ENCODE measurements around the gene RASSF4.
A peak's percentile ranks its signal among the peaks of the same experiment; 100 is the strongest.

RASSF4 gene

DNA sequence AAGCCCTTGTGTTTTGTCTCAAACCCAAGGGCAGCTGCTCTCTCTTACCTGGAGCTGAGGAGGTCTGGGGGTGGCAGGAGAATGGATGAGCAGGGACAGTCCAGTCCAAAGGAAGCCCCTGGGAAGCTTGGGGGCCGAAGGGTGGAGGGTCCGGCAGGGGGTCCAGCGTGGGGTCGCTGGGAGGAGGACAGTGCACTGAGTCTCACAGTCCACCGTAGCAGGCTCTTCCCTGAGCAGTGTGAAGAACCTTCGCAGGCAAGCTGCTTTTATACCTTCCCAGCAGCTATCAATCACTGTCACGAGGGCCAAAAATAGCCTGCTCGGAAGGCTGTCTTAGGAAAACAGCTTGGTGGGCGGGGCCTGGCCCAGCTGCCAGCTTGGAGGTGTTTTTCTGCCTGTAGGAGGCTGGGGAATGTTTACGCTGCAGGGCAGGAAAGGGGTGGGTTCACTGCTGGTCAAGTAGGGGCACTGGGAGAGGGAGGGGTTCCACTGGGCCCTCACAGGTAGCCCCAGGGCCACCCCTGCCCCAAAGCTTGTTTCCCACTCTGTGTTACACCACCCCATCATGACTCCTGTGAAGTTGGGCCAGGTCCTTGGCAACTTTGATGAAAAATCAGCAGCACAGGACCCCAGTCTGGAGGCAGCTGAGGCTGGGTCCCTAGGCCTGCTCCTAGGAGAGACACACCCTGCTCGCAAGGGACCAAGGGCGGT is 19.1 kb downstream of the RASSF4 start, which contains the start of gene DEPP1:
DEPP1 (minus strand) TSS at position 240 of the 711 bp plus-strand sequence. CDS start 779 bp downstream, outside the sequence.
- Histone ChIP-seq H3K36me3 (ENCODE audit: control insufficient read depth in 2 of 2, insufficient read depth in 1 of 2, low read length in 2 of 2) (peaks cover 0 to 5% of the 10 kb centered on the region in 2 experiments; a peak in 1 of 3 replicates), H3K4me1 (ENCODE audit: control insufficient read depth, insufficient read depth, low read length) (peaks cover 26% of the 10 kb centered on the region), H3K27ac (ENCODE audit: extremely low read depth, low read depth, low read length) (peak within 1 kb of the TSS; percentile 68), H3K9me3 (ENCODE audit: control insufficient read depth, insufficient read depth, low read depth, low read length) (no peaks in the 10 kb centered on the region), H3K4me3 (ENCODE audit: low read depth, low read length) (peak within 1 kb of the TSS; percentile 20)
- POLR2A ChIA-PET: interaction anchor here (0.6 to 1.3 kb wide), 17 partner anchors 8 to 1076 kb away, joined by 3 to 10 read pairs (median 4); partner anchors contain the start of gene RASSF4
- CTCF ChIA-PET: interaction anchor here (1.5 to 2.4 kb wide), 2 partner anchors 12 to 46 kb away, joined by 5 to 10 read pairs; no protein-coding TSS in a partner anchor
- TF ChIP-seq ZNF140 (tag by site-specific recombination; IDR thresholded peaks at IDR 0.05) (no peak), SP2 (tag by site-specific recombination; IDR thresholded peaks at IDR 0.05) (peak; percentile 90), GLIS2 (tag by site-specific recombination; IDR thresholded peaks at IDR 0.05) (peak; percentile 86), ZBTB11 (tag by site-specific recombination; conservative IDR thresholded peaks at IDR 0.05; ENCODE audit: low read depth) (peak; percentile 75), IKZF3 (tag by site-specific recombination; IDR thresholded peaks at IDR 0.05) (peak; percentile 96), ZBTB8A (tag by site-specific recombination; IDR thresholded peaks at IDR 0.05) (no peak), ZBTB17 (tag by site-specific recombination; IDR thresholded peaks at IDR 0.05) (peak; percentile 50; the same call in 1 of the 2 replicates), ZNF362 (tag by site-specific recombination; IDR thresholded peaks at IDR 0.05) (no peak), TSHZ1 (tag by site-specific recombination; IDR thresholded peaks at IDR 0.05; ENCODE audit: borderline replicate concordance) (peak; percentile 69; the same call in 1 of the 2 replicates), ZBTB7A (tag by site-specific recombination; IDR thresholded peaks at IDR 0.05; ENCODE audit: low read depth) (no peak), ZNF768 (tag by site-specific recombination; IDR thresholded peaks at IDR 0.05) (no peak), PRDM1 (tag by site-specific recombination; IDR thresholded peaks at IDR 0.05) (no peak), ZNF16 (tag by site-specific recombination; IDR thresholded peaks at IDR 0.05; ENCODE audit: low read depth) (no peak), ZBTB48 (tag by site-specific recombination; IDR thresholded peaks at IDR 0.05) (peak; percentile 16; the same call in 1 of the 2 replicates), ZBTB21 (tag by site-specific recombination; IDR thresholded peaks at IDR 0.05) (no peak), ZNF214 (tag by site-specific recombination; IDR thresholded peaks at IDR 0.05; ENCODE audit: borderline replicate concordance) (no peak), HOXC10 (CRISPR knock-in tag; IDR thresholded peaks at IDR 0.05) (0 out of 2 replicates have a peak, but pooled peaks have one; percentile 59), EGR2 (tag by site-specific recombination; IDR thresholded peaks at IDR 0.05; ENCODE audit: low read depth) (peak; percentile 70; the same call in 1 of the 2 replicates), ZNF600 (tag by site-specific recombination; IDR thresholded peaks at IDR 0.05) (peak; percentile 70; the same call in 1 of the 2 replicates)
- TF ChIP-seq, protein P1, sequence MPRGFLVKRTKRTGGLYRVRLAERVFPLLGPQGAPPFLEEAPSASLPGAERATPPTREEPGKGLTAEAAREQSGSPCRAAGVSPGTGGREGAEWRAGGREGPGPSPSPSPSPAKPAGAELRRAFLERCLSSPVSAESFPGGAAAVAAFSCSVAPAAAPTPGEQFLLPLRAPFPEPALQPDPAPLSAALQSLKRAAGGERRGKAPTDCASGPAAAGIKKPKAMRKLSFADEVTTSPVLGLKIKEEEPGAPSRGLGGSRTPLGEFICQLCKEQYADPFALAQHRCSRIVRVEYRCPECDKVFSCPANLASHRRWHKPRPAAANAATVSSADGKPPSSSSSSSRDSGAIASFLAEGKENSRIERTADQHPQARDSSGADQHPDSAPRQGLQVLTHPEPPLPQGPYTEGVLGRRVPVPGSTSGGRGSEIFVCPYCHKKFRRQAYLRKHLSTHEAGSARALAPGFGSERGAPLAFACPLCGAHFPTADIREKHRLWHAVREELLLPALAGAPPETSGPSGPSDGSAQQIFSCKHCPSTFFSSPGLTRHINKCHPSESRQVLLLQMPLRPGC (tag by site-specific recombination; IDR thresholded peaks at IDR 0.05): 0 out of 2 replicates have a peak, but pooled peaks have one; percentile 21
- TF ChIP-seq, protein P2, sequence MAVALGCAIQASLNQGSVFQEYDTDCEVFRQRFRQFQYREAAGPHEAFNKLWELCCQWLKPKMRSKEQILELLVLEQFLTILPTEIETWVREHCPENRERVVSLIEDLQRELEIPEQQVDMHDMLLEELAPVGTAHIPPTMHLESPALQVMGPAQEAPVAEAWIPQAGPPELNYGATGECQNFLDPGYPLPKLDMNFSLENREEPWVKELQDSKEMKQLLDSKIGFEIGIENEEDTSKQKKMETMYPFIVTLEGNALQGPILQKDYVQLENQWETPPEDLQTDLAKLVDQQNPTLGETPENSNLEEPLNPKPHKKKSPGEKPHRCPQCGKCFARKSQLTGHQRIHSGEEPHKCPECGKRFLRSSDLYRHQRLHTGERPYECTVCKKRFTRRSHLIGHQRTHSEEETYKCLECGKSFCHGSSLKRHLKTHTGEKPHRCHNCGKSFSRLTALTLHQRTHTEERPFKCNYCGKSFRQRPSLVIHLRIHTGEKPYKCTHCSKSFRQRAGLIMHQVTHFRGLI (tag by site-specific recombination; IDR thresholded peaks at IDR 0.05): no peak
- TF ChIP-seq, protein P3, sequence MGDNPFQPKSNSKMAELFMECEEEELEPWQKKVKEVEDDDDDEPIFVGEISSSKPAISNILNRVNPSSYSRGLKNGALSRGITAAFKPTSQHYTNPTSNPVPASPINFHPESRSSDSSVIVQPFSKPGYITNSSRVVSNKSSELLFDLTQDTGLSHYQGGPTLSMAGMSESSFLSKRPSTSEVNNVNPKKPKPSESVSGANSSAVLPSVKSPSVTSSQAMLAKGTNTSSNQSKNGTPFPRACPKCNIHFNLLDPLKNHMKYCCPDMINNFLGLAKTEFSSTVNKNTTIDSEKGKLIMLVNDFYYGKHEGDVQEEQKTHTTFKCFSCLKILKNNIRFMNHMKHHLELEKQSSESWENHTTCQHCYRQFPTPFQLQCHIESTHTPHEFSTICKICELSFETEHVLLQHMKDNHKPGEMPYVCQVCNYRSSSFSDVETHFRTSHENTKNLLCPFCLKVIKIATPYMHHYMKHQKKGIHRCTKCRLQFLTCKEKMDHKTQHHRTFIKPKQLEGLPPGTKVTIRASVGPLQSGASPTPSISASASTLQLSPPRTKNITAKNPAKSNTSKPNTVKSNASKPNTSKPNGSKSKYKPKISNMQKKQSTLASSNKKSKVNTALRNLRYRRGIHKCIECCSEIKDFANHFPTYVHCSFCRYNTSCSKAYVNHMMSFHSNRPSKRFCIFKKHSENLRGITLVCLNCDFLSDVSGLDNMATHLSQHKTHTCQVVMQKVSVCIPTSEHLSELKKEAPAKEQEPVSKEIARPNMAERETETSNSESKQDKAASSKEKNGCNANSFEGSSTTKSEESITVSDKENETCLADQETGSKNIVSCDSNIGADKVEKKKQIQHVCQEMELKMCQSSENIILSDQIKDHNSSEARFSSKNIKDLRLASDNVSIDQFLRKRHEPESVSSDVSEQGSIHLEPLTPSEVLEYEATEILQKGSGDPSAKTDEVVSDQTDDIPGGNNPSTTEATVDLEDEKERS (tag by site-specific recombination; IDR thresholded peaks at IDR 0.05): no peak
